ACC112 (cell line): ENCODE measurements around the gene SEZ6L2.

Experiments
- H2AFZ ChIP-seq: fragments of 200-600 bp; sonication (generic); one replicate; pipeline ENCODE4 v1.6.0; 2017; ENCODE audit warnings: antibody characterized with exemption, low read length; ENCODE audit not compliant: unreplicated experiment
- H3K27ac ChIP-seq: fragments of 200-600 bp; sonication (generic); 2 replicates; pipeline ENCODE4 v1.5.1; 2014; ENCODE audit warnings: low read depth, mild to moderate bottlenecking, antibody characterized with exemption, low read length, moderate library complexity
- H3K27me3 ChIP-seq: fragments of 200-600 bp; sonication (generic); 2 replicates; pipeline ENCODE4 v1.6.1; 2014; ENCODE audit warnings: mild to moderate bottlenecking, antibody characterized with exemption, low read length, moderate library complexity, mixed read lengths; ENCODE audit not compliant: insufficient read depth
- H3K36me3 ChIP-seq: fragments of 200-600 bp; sonication (generic); 2 replicates; pipeline ENCODE4 v1.6.1; 2016; ENCODE audit warnings: mild to moderate bottlenecking, antibody characterized with exemption, low read length, moderate library complexity, mixed read lengths; ENCODE audit not compliant: insufficient read depth
- H3K4me1 ChIP-seq: fragments of 200-600 bp; sonication (generic); one replicate; pipeline ENCODE4 v1.6.1; 2016; ENCODE audit warnings: low read length, mixed read lengths; ENCODE audit not compliant: insufficient read depth, unreplicated experiment, control insufficient read depth
- H3K4me3 ChIP-seq: fragments of 200-600 bp; sonication (generic); 2 replicates; pipeline ENCODE4 v1.5.1; 2014; ENCODE audit warnings: mild to moderate bottlenecking, low read depth, low read length
- H3K79me2 ChIP-seq: fragments of 200-600 bp; sonication (generic); one replicate; pipeline ENCODE4 v1.6.0; 2016; ENCODE audit warnings: low read length; ENCODE audit not compliant: control insufficient read depth, unreplicated experiment, insufficient read depth

The SEZ6L2 gene

DNA sequence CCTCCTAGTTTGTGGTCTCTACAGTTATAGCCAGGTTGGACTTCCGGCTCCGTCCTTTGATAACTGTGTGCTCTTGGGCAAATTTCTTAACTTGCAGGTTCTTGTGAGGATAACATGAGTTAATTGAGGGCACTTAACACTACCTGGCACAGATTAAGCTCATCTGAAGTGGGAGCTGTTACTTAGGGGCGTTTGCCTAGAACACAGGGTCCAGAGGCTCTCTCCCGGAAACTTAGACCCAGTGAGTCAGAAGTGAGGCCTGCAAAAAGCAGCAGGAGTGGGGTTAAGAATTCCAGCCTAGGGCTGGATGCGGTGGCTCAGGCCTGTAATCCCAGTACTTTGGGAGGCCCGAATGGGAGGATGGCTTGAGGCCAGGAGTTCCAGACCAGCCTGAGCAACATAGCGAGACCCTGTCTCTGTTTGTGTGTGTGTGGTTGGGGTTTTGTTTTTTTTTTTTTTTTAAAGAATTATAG lies 77.7 kb downstream of the SEZ6L2 start:
- Histone ChIP-seq H3K4me3 (peak overlapping the region; percentile 85), H3K36me3 (no peaks in the 10 kb centered on the region), H3K27ac (peak overlapping the region; percentile 89), H2AFZ (no peak overlapping the region), H3K79me2 (peaks cover 79% of the 10 kb centered on the region), H3K4me1 (peaks cover 63% of the 10 kb centered on the region), H3K27me3 (no peaks in the 10 kb centered on the region)
